SH-SY5Y (cell line): ENCODE results near the gene SEPTIN8.

ENCODE experiments used
- GATA2 ChIP-seq: IDR thresholded peaks from 2 replicates; pipeline ENCODE4 v1.6.1; 2011; ENCODE audit warnings: mild to moderate bottlenecking, low read depth, low read length
- GATA3 ChIP-seq: IDR thresholded peaks from 2 replicates; pipeline ENCODE4 v1.6.1; 2011; ENCODE audit warnings: low read depth, mild to moderate bottlenecking, low read length, moderate library complexity

DNA sequence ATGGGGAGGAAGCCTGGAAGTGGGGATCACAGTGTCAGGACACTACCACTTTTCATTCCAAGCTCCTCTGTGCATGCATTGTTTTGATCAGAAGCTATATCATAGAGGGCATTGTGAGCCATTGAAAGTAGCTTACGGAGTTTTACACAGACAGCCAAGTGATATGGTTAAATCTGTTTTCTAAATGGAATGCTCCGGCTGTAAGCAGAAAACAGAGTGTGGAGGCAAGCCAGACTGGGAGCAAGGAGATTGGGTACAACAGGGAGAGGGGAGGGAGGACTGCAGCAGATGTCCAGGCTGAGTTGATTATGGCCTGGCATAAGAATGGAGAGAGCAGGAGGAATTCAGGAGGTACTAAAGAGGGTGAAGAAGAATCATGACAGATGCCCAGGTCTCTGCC, 20.6 kb upstream of the SEPTIN8 start:
- TF ChIP-seq GATA2, result no peak
- TF ChIP-seq GATA3, result no peak
